ENCODE data around the gene RXRA. TPM values are rescaled to one million over a fixed set of nuclear protein-coding genes. Genes with fewer than 3 reads are reported as not detected.
"Not testable (repeated sequence)": the region's sequence is repeated elsewhere in the genome, so short reads cannot be mapped to it uniquely, and the experiment has no call there.

Gene RXRA
- total RNA-seq, 1 experiment from 2014 or later = 23.2 TPM

- no peak for DNase-seq
- Histone ChIP-seq H3K36me3 (replicated peaks; ENCODE audit: control insufficient read depth, insufficient read depth, low read length) (no peaks in the 10 kb centered on the region), H3K4me3 (ENCODE audit: insufficient read depth, low read depth, low read length) (no peak overlapping the region)
These were observed 26.4 kb upstream of the RXRA start for GRCh38 chr9:134299883-134300282.

GRCh38 chr9:134301387-134302129 is 24.7 kb upstream of the RXRA start:
- no peak overlapping the region for H3K4me3 ChIP-seq (ENCODE audit: insufficient read depth, low read depth, low read length)
- H3K36me3 ChIP-seq (replicated peaks; ENCODE audit: control insufficient read depth, insufficient read depth, low read length) = no peaks in the 10 kb centered on the region
- no peak for DNase-seq
- no peaks in the 10 kb centered on the region for H3K27me3 ChIP-seq (ENCODE audit: control insufficient read depth, insufficient read depth, low read length)

More at GRCh38 chr9:134299883-134300282, 26.4 kb upstream of the RXRA start:
- H3K27me3 ChIP-seq (ENCODE audit: control insufficient read depth, insufficient read depth, low read length) = no peaks in the 10 kb centered on the region

- DNase-seq = no peak
- Histone ChIP-seq H3K27me3 (ENCODE audit: control insufficient read depth, insufficient read depth, low read length) (no peaks in the 10 kb centered on the region), H3K4me3 (ENCODE audit: insufficient read depth, low read depth, low read length) (no peak overlapping the region), H3K36me3 (replicated peaks; ENCODE audit: control insufficient read depth, insufficient read depth, low read length) (no peaks in the 10 kb centered on the region)
These were observed 24.0 kb upstream of the RXRA start for GRCh38 chr9:134302130-134302817.

- H3K4me3 ChIP-seq (ENCODE audit: insufficient read depth, low read depth, low read length) = no peak overlapping the region
- H3K36me3 ChIP-seq (replicated peaks; ENCODE audit: control insufficient read depth, insufficient read depth, low read length) = no peaks in the 10 kb centered on the region
- no peak for DNase-seq
- no peaks in the 10 kb centered on the region for H3K27me3 ChIP-seq (ENCODE audit: control insufficient read depth, insufficient read depth, low read length)
These were observed 22.7 kb upstream of the RXRA start for GRCh38 chr9:134303601-134304000.

GRCh38 chr9:134304261-134304660 is 22.0 kb upstream of the RXRA start:
- Histone ChIP-seq H3K27me3 (ENCODE audit: control insufficient read depth, insufficient read depth, low read length) (no peaks in the 10 kb centered on the region), H3K36me3 (replicated peaks; ENCODE audit: control insufficient read depth, insufficient read depth, low read length) (no peaks in the 10 kb centered on the region), H3K4me3 (ENCODE audit: insufficient read depth, low read depth, low read length) (no peak overlapping the region)
- no peak for DNase-seq

GRCh38 chr9:134304690-134305089 is 21.6 kb upstream of the RXRA start:
- H3K36me3 ChIP-seq (replicated peaks; ENCODE audit: control insufficient read depth, insufficient read depth, low read length) = no peaks in the 10 kb centered on the region
- no peak overlapping the region for H3K4me3 ChIP-seq (ENCODE audit: insufficient read depth, low read depth, low read length)
- no peaks in the 10 kb centered on the region for H3K27me3 ChIP-seq (ENCODE audit: control insufficient read depth, insufficient read depth, low read length)
- no peak for DNase-seq

GRCh38 chr9:134305533-134305932 is 20.7 kb upstream of the RXRA start:
- Histone ChIP-seq H3K27me3 (ENCODE audit: control insufficient read depth, insufficient read depth, low read length) (no peaks in the 10 kb centered on the region), H3K4me3 (ENCODE audit: insufficient read depth, low read depth, low read length) (no peak overlapping the region), H3K36me3 (replicated peaks; ENCODE audit: control insufficient read depth, insufficient read depth, low read length) (no peaks in the 10 kb centered on the region)
- no peak for DNase-seq

GRCh38 chr9:134306042-134306441 is 20.2 kb upstream of the RXRA start:
- H3K4me3 ChIP-seq (ENCODE audit: insufficient read depth, low read depth, low read length); DNase-seq; H3K36me3 ChIP-seq (replicated peaks; ENCODE audit: control insufficient read depth, insufficient read depth, low read length); H3K27me3 ChIP-seq (ENCODE audit: control insufficient read depth, insufficient read depth, low read length): not testable (repeated sequence)

- DNase-seq = no peak
- Histone ChIP-seq H3K27me3 (ENCODE audit: control insufficient read depth, insufficient read depth, low read length) (no peaks in the 10 kb centered on the region), H3K36me3 (replicated peaks; ENCODE audit: control insufficient read depth, insufficient read depth, low read length) (no peaks in the 10 kb centered on the region), H3K4me3 (ENCODE audit: insufficient read depth, low read depth, low read length) (no peak overlapping the region)
These were observed 19.3 kb upstream of the RXRA start for GRCh38 chr9:134306636-134307600.

GRCh38 chr9:134307674-134308638 is 18.3 kb upstream of the RXRA start:
- H3K36me3 ChIP-seq (replicated peaks; ENCODE audit: control insufficient read depth, insufficient read depth, low read length) = no peaks in the 10 kb centered on the region
- no peaks in the 10 kb centered on the region for H3K27me3 ChIP-seq (ENCODE audit: control insufficient read depth, insufficient read depth, low read length)
- no peak overlapping the region for H3K4me3 ChIP-seq (ENCODE audit: insufficient read depth, low read depth, low read length)
- no peak for DNase-seq

- not testable (repeated sequence) for H3K4me3 ChIP-seq (ENCODE audit: insufficient read depth, low read depth, low read length); H3K27me3 ChIP-seq (ENCODE audit: control insufficient read depth, insufficient read depth, low read length)
These were observed 17.5 kb upstream of the RXRA start for GRCh38 chr9:134308639-134309220.

GRCh38 chr9:134313470-134313869 is 12.8 kb upstream of the RXRA start:
- H3K27me3 ChIP-seq (ENCODE audit: control insufficient read depth, insufficient read depth, low read length) = no peaks in the 10 kb centered on the region
- H3K4me3 ChIP-seq (ENCODE audit: insufficient read depth, low read depth, low read length) = no peak overlapping the region
- no peak for DNase-seq
- no peaks in the 10 kb centered on the region for H3K36me3 ChIP-seq (replicated peaks; ENCODE audit: control insufficient read depth, insufficient read depth, low read length)

More at GRCh38 chr9:134308639-134309220, 17.5 kb upstream of the RXRA start:
- not testable (repeated sequence) for DNase-seq; H3K36me3 ChIP-seq (replicated peaks; ENCODE audit: control insufficient read depth, insufficient read depth, low read length)

Measured in H7 (cell line).